GM19463 (cell line): ENCODE results near the gene RERE.
"Not testable (repeated sequence)": the region's sequence is repeated elsewhere in the genome, so short reads cannot be mapped to it uniquely, and the experiment has no call there.

Experiments
- ATAC-seq: cut with Tn5 transposase; IDR thresholded peaks from one replicate; pipeline ENCODE4 v1.9.1; 2021; ENCODE audit warnings: mild to moderate bottlenecking, moderate library complexity; ENCODE audit not compliant: unreplicated experiment

Gene RERE

GRCh38 chr1:8698012-8698630, 119.3 kb downstream of the RERE start:
- no peak for ATAC-seq

GRCh38 chr1:8695442-8695841, 122.0 kb downstream of the RERE start:
- ATAC-seq: not testable (repeated sequence)

GRCh38 chr1:8693107-8693506, 124.3 kb downstream of the RERE start:
- ATAC-seq: no peak

- ATAC-seq: no peak
These were observed 125.8 kb downstream of the RERE start for GRCh38 chr1:8691662-8692061.

- ATAC-seq: no peak
These were observed 127.3 kb downstream of the RERE start for GRCh38 chr1:8690253-8690525.

GRCh38 chr1:8689431-8690252, 127.8 kb downstream of the RERE start:
- no peak for ATAC-seq

- no peak for ATAC-seq
These were observed 129.9 kb downstream of the RERE start for GRCh38 chr1:8687538-8687937.

- no peak for ATAC-seq
These were observed 130.4 kb downstream of the RERE start for GRCh38 chr1:8687039-8687438.

GRCh38 chr1:8685463-8685862, 132.0 kb downstream of the RERE start:
- ATAC-seq: no peak

GRCh38 chr1:8684590-8684989, 132.8 kb downstream of the RERE start:
- ATAC-seq: no peak

GRCh38 chr1:8682573-8682972, 134.9 kb downstream of the RERE start:
- ATAC-seq: no peak

GRCh38 chr1:8681911-8682310, 135.5 kb downstream of the RERE start:
- no peak for ATAC-seq

GRCh38 chr1:8680664-8681650, 136.5 kb downstream of the RERE start:
- no peak for ATAC-seq

GRCh38 chr1:8679929-8680663, 137.3 kb downstream of the RERE start:
- no peak for ATAC-seq

- ATAC-seq: no peak
These were observed 138.0 kb downstream of the RERE start for GRCh38 chr1:8679395-8679800.

GRCh38 chr1:8678673-8679394, 138.6 kb downstream of the RERE start:
- no peak for ATAC-seq

- no peak for ATAC-seq
These were observed 139.7 kb downstream of the RERE start for GRCh38 chr1:8677782-8678181.

GRCh38 chr1:8676813-8677212, 140.6 kb downstream of the RERE start:
- no peak for ATAC-seq

- ATAC-seq: no peak
These were observed 141.4 kb downstream of the RERE start for GRCh38 chr1:8676072-8676471.

- no peak for ATAC-seq
These were observed 142.5 kb downstream of the RERE start for GRCh38 chr1:8674912-8675311.
